Measurements from ENCODE around the gene NLRX1. TPM values are rescaled to one million over a fixed set of nuclear protein-coding genes. Genes with fewer than 3 reads are reported as not detected.
"Not testable (repeated sequence)": the region's sequence is repeated elsewhere in the genome, so short reads cannot be mapped to it uniquely, and the experiment has no call there.

The NLRX1 gene
- total RNA-seq, 2 donors from 2014 or later = 14.8 to 18.3 TPM

DNA sequence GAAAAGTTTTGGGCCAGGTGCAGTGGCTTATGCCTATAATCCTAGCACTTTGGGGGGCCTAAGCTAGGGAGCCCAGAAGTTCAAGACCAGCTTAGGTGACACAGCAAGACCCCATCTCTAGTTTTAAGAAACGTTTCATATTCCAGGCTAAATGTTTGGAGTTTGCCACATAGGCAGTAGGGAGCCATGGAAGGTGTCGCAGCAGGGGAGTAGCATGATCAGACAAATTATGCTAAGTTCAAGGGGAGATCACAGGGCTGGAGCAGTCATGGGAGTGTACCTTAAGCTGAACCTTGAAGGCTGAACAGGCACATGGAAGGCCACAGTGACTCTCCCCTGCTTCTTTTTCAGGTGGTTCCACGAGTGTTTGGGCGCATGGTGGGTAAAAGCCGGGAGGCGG is 10.8 kb downstream of the NLRX1 start:
- no peak for DNase-seq
- intact Hi-C loops (cut with DNase I) = no loop called here
- ATAC-seq = no peak

GRCh38 chr11:119179983-119180382 is 11.5 kb downstream of the NLRX1 start:
- no peak for ATAC-seq
- intact Hi-C loops (cut with DNase I) = no loop called here
- no peak for DNase-seq

- peak in 1 of 2 donors; percentile 25 for ATAC-seq
- DNase-seq = no peak
Measured at GRCh38 chr11:119180729-119181676, 12.5 kb downstream of the NLRX1 start.

GRCh38 chr11:119181677-119182412 is 13.3 kb downstream of the NLRX1 start:
- ATAC-seq (peak in 1 of 2 donors; percentile 14), DNase-seq (no peak)
- intact Hi-C loops (cut with DNase I) = no loop called here

More at GRCh38 chr11:119180729-119181676, 12.5 kb downstream of the NLRX1 start:
- intact Hi-C loops (cut with DNase I) = no loop called here

DNA sequence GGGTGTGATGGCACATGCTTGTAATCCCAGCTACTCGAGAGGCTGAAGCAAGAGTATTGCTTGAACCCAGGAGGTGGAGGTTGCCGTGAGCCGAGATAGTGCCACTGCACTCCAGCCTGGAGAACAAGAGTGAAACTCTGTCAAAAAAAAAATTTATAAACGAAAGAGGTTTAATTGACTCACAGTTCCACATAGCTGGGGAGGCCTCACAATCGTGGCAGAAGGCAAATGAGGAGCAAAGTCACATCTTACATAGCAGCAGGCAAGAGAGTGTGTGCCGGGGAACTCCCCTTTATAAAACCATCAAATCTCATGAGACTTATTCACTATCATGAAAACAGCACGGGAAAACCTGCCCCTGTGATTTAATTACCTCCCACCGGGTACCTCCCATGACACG is 15.9 kb downstream of the NLRX1 start:
- DNase-seq; intact Hi-C loops (cut with DNase I); ATAC-seq: not testable (repeated sequence)

- DNase-seq (no peak), ATAC-seq (peak; percentile 19 to 23)
Measured at GRCh38 chr11:119185981-119186634, 17.6 kb downstream of the NLRX1 start.

GRCh38 chr11:119187123-119187892 is 18.8 kb downstream of the NLRX1 start:
- intact Hi-C loops (cut with DNase I) = no loop called here
- peak; percentile 54 to 73 for ATAC-seq
- DNase-seq = no peak

More at GRCh38 chr11:119185981-119186634, 17.6 kb downstream of the NLRX1 start:
- intact Hi-C loops (cut with DNase I) = no loop called here

GRCh38 chr11:119188067-119188466 is 19.5 kb downstream of the NLRX1 start:
- ATAC-seq = no peak
- intact Hi-C loops (cut with DNase I) = no loop called here

GRCh38 chr11:119188887-119189286 is 20.4 kb downstream of the NLRX1 start:
- intact Hi-C loops (cut with DNase I) = no loop called here
- ATAC-seq (no peak), DNase-seq (no peak)

More at GRCh38 chr11:119188067-119188466, 19.5 kb downstream of the NLRX1 start:
- no peak for DNase-seq

DNA sequence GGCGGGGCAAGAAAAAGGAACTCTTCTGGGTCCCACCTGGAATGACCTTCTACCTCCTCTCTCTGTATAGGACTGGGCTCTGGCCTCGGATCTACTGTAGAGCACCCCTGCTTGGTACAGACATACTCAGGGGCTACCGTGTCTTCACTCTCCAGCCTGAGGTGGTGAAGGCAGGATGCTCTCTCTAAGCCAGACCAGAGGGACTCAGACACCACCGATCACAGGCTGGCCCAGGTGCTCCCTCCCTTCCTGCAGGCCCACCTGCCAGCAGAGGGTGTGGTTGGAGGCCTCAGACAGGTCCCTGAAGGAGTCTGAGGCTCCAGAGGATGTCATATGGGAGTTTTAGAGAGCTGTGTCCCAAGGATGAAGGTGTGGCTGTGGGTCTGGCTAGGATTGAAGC is 20.9 kb downstream of the NLRX1 start:
- no peak for ATAC-seq
- intact Hi-C loops (cut with DNase I) = no loop called here
- DNase-seq = no peak

GRCh38 chr11:119190531-119190930 is 22.0 kb downstream of the NLRX1 start:
- intact Hi-C loops (cut with DNase I) = no loop called here
- ATAC-seq (no peak), DNase-seq (no peak)

GRCh38 chr11:119191265-119191664 is 22.7 kb downstream of the NLRX1 start:
- ATAC-seq; intact Hi-C loops (cut with DNase I); DNase-seq: not testable (repeated sequence)

DNA sequence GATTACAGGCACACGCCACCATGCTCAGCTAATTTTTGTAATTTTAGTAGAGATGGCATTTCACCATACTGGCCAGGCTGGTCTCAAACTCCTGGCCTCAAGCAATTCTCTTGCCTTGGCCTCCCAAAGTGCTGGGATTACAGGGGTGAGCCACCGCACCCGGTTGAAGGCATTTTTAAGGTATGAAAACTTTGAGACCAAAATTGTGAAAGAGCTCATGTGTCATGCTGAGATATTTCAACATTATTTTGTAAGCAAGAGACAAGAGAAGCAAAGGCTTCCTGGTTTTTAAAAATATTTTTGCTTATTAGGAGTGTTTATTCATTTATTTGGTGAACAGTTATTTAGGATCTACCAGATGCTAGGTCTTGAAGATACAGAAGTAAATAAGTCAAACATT is 23.6 kb downstream of the NLRX1 start:
- ATAC-seq (no peak), DNase-seq (no peak)
- intact Hi-C loops (cut with DNase I) = no loop called here

- intact Hi-C loops (cut with DNase I) = no loop called here
- DNase-seq = no peak
- ATAC-seq = no peak
Measured at GRCh38 chr11:119193001-119193400, 24.5 kb downstream of the NLRX1 start.

- intact Hi-C loops (cut with DNase I) = no loop called here
- ATAC-seq (no peak), DNase-seq (no peak)
Measured at GRCh38 chr11:119193626-119194025, 25.1 kb downstream of the NLRX1 start.

- intact Hi-C loops (cut with DNase I) = loop anchor here in 1 of 2 donors (5.0 kb wide), 1 partner anchor 53 kb away; no protein-coding TSS in a partner anchor
- ATAC-seq (no peak), DNase-seq (no peak)
Measured at GRCh38 chr11:119194811-119195440, 26.4 kb downstream of the NLRX1 start.

DNA sequence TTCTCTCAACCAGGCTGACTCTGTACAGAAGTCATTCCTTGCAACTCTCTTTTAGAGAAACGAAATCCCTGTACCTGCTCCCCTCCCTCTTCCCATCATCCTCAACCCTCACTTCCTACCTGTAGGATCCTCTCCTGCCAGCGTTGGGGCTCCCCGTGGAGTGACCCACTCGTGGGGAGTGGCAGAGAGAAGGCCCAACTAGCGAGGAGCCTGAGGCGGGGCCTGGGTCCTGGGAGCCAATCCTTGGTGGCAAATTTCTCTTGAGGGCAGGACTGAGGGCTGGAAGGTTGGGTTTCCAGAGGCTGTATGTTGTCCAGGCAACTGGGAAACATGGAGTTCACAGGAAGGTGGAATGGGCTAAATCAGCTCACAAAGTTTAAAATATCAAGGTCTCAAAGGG is 27.2 kb downstream of the NLRX1 start:
- intact Hi-C loops (cut with DNase I) = loop anchor here (2.0 to 5.0 kb wide), 2 partner anchors 51 to 53 kb away; no protein-coding TSS in a partner anchor
- peak; percentile 67 to 94 for ATAC-seq
- DNase-seq = peak; percentile 58

Measured in left cardiac atrium (tissue), 4 donors.